A673 (cell line): ENCODE data around the gene TRIM40. TPM values are rescaled to one million over a fixed set of nuclear protein-coding genes. Genes with fewer than 3 reads are reported as not detected.

Experiments
- BruUV-seq: library from RNA; stranded (reverse); fragments of 400-500 nt; replicated peaks from 2 replicates; lab custom pipeline; 2021; lab: Mats Ljungman, UMichigan
- CTCF ChIA-PET: fragments of 300-600 bp; sonication (Branson Sonifier 250); formaldehyde crosslinking; loops from one replicate; lab custom pipeline; 2022; ENCODE audit warnings: antibody characterized with exemption; lab: Charles Lee
- POLR2A ChIA-PET: fragments of 300-600 bp; sonication (Branson Sonifier 250); formaldehyde crosslinking; loops from one replicate; lab custom pipeline; 2022; ENCODE audit warnings: antibody characterized with exemption; ENCODE audit not compliant: low non-redundant PET; lab: Charles Lee
- DNase-seq: peaks from one replicate; pipeline ENCODE4 v3.0.0-alpha.2; 2015; ENCODE audit warnings: low spot score
- H3K27ac ChIP-seq: fragments of 200-600 bp; sonication (generic); 2 replicates; pipeline ENCODE4 v1.5.1; 2016; ENCODE audit warnings: mixed run types, low read depth, mild to moderate bottlenecking, mixed read lengths, antibody characterized with exemption, low read length; ENCODE audit not compliant: poor library complexity, severe bottlenecking
- H3K27me3 ChIP-seq: fragments of 200-600 bp; sonication (generic); replicated peaks from 2 replicates; pipeline ENCODE4 v1.6.1; 2017; ENCODE audit warnings: mixed run types, low read depth, mild to moderate bottlenecking, mixed read lengths, antibody characterized with exemption, low read length; ENCODE audit not compliant: insufficient read depth, poor library complexity
- H3K36me3 ChIP-seq: fragments of 200-600 bp; sonication (generic); 2 replicates; pipeline ENCODE4 v1.6.1; 2016; ENCODE audit warnings: mixed run types, mild to moderate bottlenecking, mixed read lengths, antibody characterized with exemption, low read length; ENCODE audit not compliant: insufficient read depth, poor library complexity, severe bottlenecking
- H3K4me1 ChIP-seq: fragments of 200-600 bp; sonication (generic); 2 replicates; pipeline ENCODE4 v1.6.1; 2017; ENCODE audit warnings: mixed run types, mild to moderate bottlenecking, mixed read lengths, antibody characterized with exemption, low read length; ENCODE audit not compliant: insufficient read depth, poor library complexity, severe bottlenecking
- H3K4me3 ChIP-seq: fragments of 200-600 bp; sonication (generic); 2 replicates; pipeline ENCODE4 v1.5.1; 2016; ENCODE audit warnings: low read depth, mixed run types, mild to moderate bottlenecking, mixed read lengths, low read length; ENCODE audit not compliant: poor library complexity, severe bottlenecking
- H3K9me3 ChIP-seq: fragments of 200-600 bp; sonication (generic); 2 replicates; pipeline ENCODE4 v1.6.1; 2016; ENCODE audit warnings: mixed run types, low read depth, mild to moderate bottlenecking, mixed read lengths, antibody characterized with exemption, low read length; ENCODE audit not compliant: poor library complexity, severe bottlenecking
- CTCF ChIP-seq: fragments of 300-800, 200-600 bp; sonication (generic); conservative IDR thresholded peaks from 2 replicates; pipeline ENCODE4 v1.5.1; 2017; ENCODE audit warnings: low read depth, mild to moderate bottlenecking, antibody characterized with exemption, low read length, moderate library complexity, mixed read lengths
- EZH2 ChIP-seq: fragments of 200-600 bp; sonication (generic); IDR thresholded peaks from 2 replicates; pipeline ENCODE4 v1.6.1; 2017; ENCODE audit warnings: borderline replicate concordance, low read depth, mild to moderate bottlenecking, mixed read lengths, antibody characterized with exemption, low read length; ENCODE audit not compliant: poor library complexity, severe bottlenecking
- intact Hi-C: fragments of 100-400 bp; cut with micrococcal nuclease; formaldehyde crosslinking; loops from one replicate; pipeline ENCODE4 v1.10.0; 2022; ENCODE audit not compliant: unreplicated experiment
- total RNA-seq: library from RNA; stranded (reverse); gene quantifications from 2 replicates; pipeline ENCODE4 v1.2.3, GENCODE V29; 2021

TRIM40 gene
- total RNA-seq, 1 experiment from 2014 or later, result not detected

GRCh38 chr6:30092852-30093543 lies 42.9 kb upstream of the TRIM40 start:
- TF ChIP-seq EZH2 (no peak), CTCF (no peak)
- CTCF ChIA-PET, result no interaction called here
- no TSS peak for BruUV-seq
- no peak overlapping the region for H3K4me3 ChIP-seq
- POLR2A ChIA-PET, result no interaction called here
- H3K27me3 ChIP-seq, result peaks cover 62% of the 10 kb centered on the region
- intact Hi-C loops, result no loop called here
- no peak for DNase-seq
- no peaks in the 10 kb centered on the region for H3K9me3 ChIP-seq
- no peaks in the 10 kb centered on the region for H3K4me1 ChIP-seq
- no peaks in the 10 kb centered on the region for H3K36me3 ChIP-seq
- no peak overlapping the region for H3K27ac ChIP-seq

- POLR2A ChIA-PET, result interaction anchor here (0.7 kb wide), 1 partner anchor 8 kb away, joined by 3 read pairs; no protein-coding TSS in a partner anchor
- BruUV-seq, result no TSS peak
- CTCF ChIA-PET, result interaction anchor here (0.7 kb wide), 1 partner anchor 38 kb away, joined by 5 read pairs; no protein-coding TSS in a partner anchor
These were observed 41.8 kb upstream of the TRIM40 start for GRCh38 chr6:30093951-30094661.

GRCh38 chr6:30096829-30097228 lies 39.1 kb upstream of the TRIM40 start:
- H3K4me1 ChIP-seq, result peaks cover 12% of the 10 kb centered on the region

More at GRCh38 chr6:30093951-30094661, 41.8 kb upstream of the TRIM40 start:
- H3K4me1 ChIP-seq, result no peaks in the 10 kb centered on the region
- no peaks in the 10 kb centered on the region for H3K9me3 ChIP-seq
- no peak overlapping the region for H3K4me3 ChIP-seq
- no peaks in the 10 kb centered on the region for H3K36me3 ChIP-seq
- peaks cover 65% of the 10 kb centered on the region for H3K27me3 ChIP-seq
- H3K27ac ChIP-seq, result no peak overlapping the region
- intact Hi-C loops, result no loop called here
- no peak for TF ChIP-seq EZH2
- no peak for TF ChIP-seq CTCF
- DNase-seq, result no peak

More at GRCh38 chr6:30096829-30097228, 39.1 kb upstream of the TRIM40 start:
- CTCF ChIA-PET, result interaction anchor here (0.7 kb wide), 1 partner anchor 34 kb away, joined by 11 read pairs; no protein-coding TSS in a partner anchor
- no peak overlapping the region for H3K27ac ChIP-seq
- intact Hi-C loops, result no loop called here
- H3K4me3 ChIP-seq, result no peak overlapping the region
- TF ChIP-seq CTCF (no peak), EZH2 (no peak)
- no TSS peak for BruUV-seq
- no peak for DNase-seq
- POLR2A ChIA-PET, result no interaction called here
- H3K9me3 ChIP-seq, result no peaks in the 10 kb centered on the region
- peaks cover 82% of the 10 kb centered on the region for H3K27me3 ChIP-seq
- no peaks in the 10 kb centered on the region for H3K36me3 ChIP-seq
